ENCODE results near the gene SRC. TPM values are rescaled to one million over a fixed set of nuclear protein-coding genes. Genes with fewer than 3 reads are reported as not detected.

Gene SRC
- polyA plus RNA-seq, 1 of the 3 experiments (the other 2 are of a cell fraction), result 23.8 TPM

- Histone ChIP-seq H3K36me3 (replicated peaks in 1 of 2; ENCODE audit: control insufficient read depth in 1 of 2, insufficient read depth in 2 of 2, low read length in 1 of 2) (peaks cover 0 to 7% of the 10 kb centered on the region in 2 experiments), H3K4me2 (peak overlapping the region; percentile 87), H3K9me2 (no peaks in the 10 kb centered on the region), H3K27ac (ENCODE audit: low read depth in 2 of 2, low read length in 1 of 2) (peak overlapping the region in 1 of 2 experiments; percentile 88; a peak in 2 of 4 replicates), H3K79me2 (ENCODE audit: insufficient read depth) (peaks cover 61% of the 10 kb centered on the region), H3K9ac (peak overlapping the region; percentile 70), H3K4me3 (ENCODE audit: low read depth in 2 of 2, low read length in 1 of 2) (peak overlapping the region; percentile 62 to 64), H4K20me1 (ENCODE audit: insufficient read depth) (peaks cover 14% of the 10 kb centered on the region), H3K4me1 (ENCODE audit: control insufficient read depth in 1 of 2, insufficient read depth in 2 of 2, low read depth in 1 of 2, low read length in 1 of 2) (peaks cover 4 to 52% of the 10 kb centered on the region in 2 experiments; a peak in 3 of 4 replicates), H3F3A (replicated peaks; ENCODE audit: insufficient read depth) (peaks cover 17% of the 10 kb centered on the region), H3K9me3 (no peaks in the 10 kb centered on the region), H3K27me3 (ENCODE audit: insufficient read depth) (no peaks in the 10 kb centered on the region), H2AFZ (ENCODE audit: low read depth) (no peak overlapping the region)
- CTCF ChIA-PET, result interaction anchor here (1.0 to 3.1 kb wide), 5 partner anchors 9 to 151 kb away, joined by 3 to 20 read pairs (median 6); no protein-coding TSS in a partner anchor
- 14% methylated on average over 8 of the region's 22 CpGs for WGBS (ENCODE audit: low lambda C conversion rate)
- POLR2A ChIA-PET, result interaction anchor here (1.0 kb wide), 2 partner anchors 32 to 79 kb away, joined by 3 to 4 read pairs; no protein-coding TSS in a partner anchor
- TF ChIP-seq GATA2 (CRISPR knock-in tag; IDR thresholded peaks at IDR 0.05) (0 out of 2 replicates have a peak, but pooled peaks have one; percentile 10), JUND (IDR thresholded peaks at IDR 0.05) (no peak), RCOR1 (IDR thresholded peaks at IDR 0.05; ENCODE audit: low read length) (no peak)
- peak; percentile 83 for DNase-seq
Observed at GRCh38 chr20:37346535-37347346, 801 bp downstream of the SRC start.

GRCh38 chr20:37347347-37347823 lies 1.4 kb downstream of the SRC start:
- peaks cover 17% of the 10 kb centered on the region for H3F3A ChIP-seq (replicated peaks; ENCODE audit: insufficient read depth)
- H3K4me2 ChIP-seq, result peak overlapping the region; percentile 87
- no peaks in the 10 kb centered on the region for H3K27me3 ChIP-seq (ENCODE audit: insufficient read depth)
- peaks cover 4 to 58% of the 10 kb centered on the region in 2 experiments; a peak in 3 of 4 replicates for H3K4me1 ChIP-seq (ENCODE audit: control insufficient read depth in 1 of 2, insufficient read depth in 2 of 2, low read depth in 1 of 2, low read length in 1 of 2)
- peaks cover 65% of the 10 kb centered on the region for H3K79me2 ChIP-seq (ENCODE audit: insufficient read depth)
- H3K36me3 ChIP-seq (replicated peaks in 1 of 2; ENCODE audit: control insufficient read depth in 1 of 2, insufficient read depth in 2 of 2, low read length in 1 of 2), result peaks cover 0 to 8% of the 10 kb centered on the region in 2 experiments
- H3K9ac ChIP-seq, result no peak overlapping the region
- POLR2A ChIA-PET, result interaction anchor here (1.0 to 1.6 kb wide), 3 partner anchors 9 to 80 kb away, joined by 3 to 6 read pairs (median 4); no protein-coding TSS in a partner anchor
- 90% methylated on average over 7 of the region's 7 CpGs for WGBS (ENCODE audit: low lambda C conversion rate)
- H3K27ac ChIP-seq (ENCODE audit: low read depth in 2 of 2, low read length in 1 of 2), result peak overlapping the region in 1 of 2 experiments; percentile 88; a peak in 2 of 4 replicates
- no peak for DNase-seq
- H3K9me2 ChIP-seq, result no peaks in the 10 kb centered on the region
- H2AFZ ChIP-seq (ENCODE audit: low read depth), result no peak overlapping the region
- no peaks in the 10 kb centered on the region for H3K9me3 ChIP-seq
- CTCF ChIA-PET, result interaction anchor here (1.0 to 3.1 kb wide), 5 partner anchors 8 to 152 kb away, joined by 3 to 20 read pairs (median 6); no protein-coding TSS in a partner anchor
- H3K4me3 ChIP-seq (ENCODE audit: low read depth in 2 of 2, low read length in 1 of 2), result peak overlapping the region; percentile 62 to 64
- H4K20me1 ChIP-seq (ENCODE audit: insufficient read depth), result peaks cover 18% of the 10 kb centered on the region
- no peak for TF ChIP-seq FOXJ3 (CRISPR knock-in tag; IDR thresholded peaks at IDR 0.05)
- no peak for TF ChIP-seq RCOR1 (IDR thresholded peaks at IDR 0.05; ENCODE audit: low read length)
- TF ChIP-seq USF2 (IDR thresholded peaks at IDR 0.05; ENCODE audit: borderline replicate concordance, low read depth, low read length), result no peak
- no peak for TF ChIP-seq GABPA (IDR thresholded peaks at IDR 0.05; ENCODE audit: low read depth)
- no peak for TF ChIP-seq PBX3 (IDR thresholded peaks at IDR 0.05)
- no peak for TF ChIP-seq EZH2phosphoT487 (IDR thresholded peaks at IDR 0.05; ENCODE audit: borderline replicate concordance, low read depth)
- no peak for TF ChIP-seq NRF1 (IDR thresholded peaks at IDR 0.05; ENCODE audit: low read depth, low read length)
- no peak for TF ChIP-seq RAD21 (IDR thresholded peaks at IDR 0.05; ENCODE audit: low read length)
- TF ChIP-seq JUND (IDR thresholded peaks at IDR 0.05), result no peak
- TF ChIP-seq ZBTB33 (IDR thresholded peaks at IDR 0.05; ENCODE audit: borderline replicate concordance, low read depth), result no peak
- TF ChIP-seq GATA2 (CRISPR knock-in tag; IDR thresholded peaks at IDR 0.05), result no peak
- no peak for TF ChIP-seq CHD2 (IDR thresholded peaks at IDR 0.05; ENCODE audit: low read length, partially characterized antibody)
- no peak for TF ChIP-seq REST (IDR thresholded peaks at IDR 0.05; ENCODE audit: low read depth, low read length)
- TF ChIP-seq RXRA (IDR thresholded peaks at IDR 0.05; ENCODE audit: borderline replicate concordance, low read depth), result no peak
- TF ChIP-seq MXI1 (IDR thresholded peaks at IDR 0.05; ENCODE audit: low read depth, low read length), result no peak
- TF ChIP-seq TEAD4 (IDR thresholded peaks at IDR 0.05; ENCODE audit: borderline replicate concordance, insufficient read depth), result no peak

Data from SK-N-SH (cell line).